HS-5 (cell line): ENCODE data around the gene FZD8.

Experiments
- DNase-seq: peaks from one replicate; pipeline ENCODE4 v3.0.0-alpha.2; 2012; ENCODE audit warnings: low read depth

Gene FZD8

DNA sequence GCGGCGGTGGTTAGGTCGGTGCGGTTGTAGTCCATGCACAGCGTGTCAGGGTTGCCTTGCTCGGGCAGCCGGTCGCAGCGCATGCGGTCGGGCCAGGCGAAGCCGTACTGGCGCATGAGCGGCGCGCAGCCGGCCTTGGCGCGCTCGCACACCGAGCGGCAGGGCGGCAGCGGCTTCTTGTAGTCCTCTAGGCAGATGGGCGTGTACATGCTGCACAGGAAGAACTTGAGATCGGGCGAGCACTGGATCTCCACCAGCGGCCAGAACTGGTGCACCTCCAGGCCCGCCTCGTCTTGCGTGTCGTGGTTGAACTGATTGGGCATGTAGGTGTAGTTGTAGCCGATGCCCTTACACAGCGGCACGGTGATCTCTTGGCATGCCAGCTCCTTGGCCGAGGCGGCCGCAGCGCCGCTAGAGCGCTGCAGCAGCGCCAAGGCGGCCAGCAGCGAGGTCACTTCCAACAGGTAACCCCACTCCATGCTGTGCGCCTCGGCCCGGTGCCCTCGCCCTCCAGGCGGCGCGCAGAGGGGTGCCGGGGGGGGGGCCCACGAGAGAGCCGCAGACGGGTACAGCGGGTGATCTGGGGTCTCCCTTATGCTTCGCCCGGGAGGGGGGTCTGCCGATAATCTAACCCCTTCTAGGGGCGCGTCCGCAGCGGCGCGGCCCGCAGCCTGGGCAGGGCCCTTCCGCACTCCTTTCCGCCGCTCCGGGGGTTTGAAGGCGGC is 983 bp downstream of the FZD8 start:
- DNase-seq, result no peak

DNA sequence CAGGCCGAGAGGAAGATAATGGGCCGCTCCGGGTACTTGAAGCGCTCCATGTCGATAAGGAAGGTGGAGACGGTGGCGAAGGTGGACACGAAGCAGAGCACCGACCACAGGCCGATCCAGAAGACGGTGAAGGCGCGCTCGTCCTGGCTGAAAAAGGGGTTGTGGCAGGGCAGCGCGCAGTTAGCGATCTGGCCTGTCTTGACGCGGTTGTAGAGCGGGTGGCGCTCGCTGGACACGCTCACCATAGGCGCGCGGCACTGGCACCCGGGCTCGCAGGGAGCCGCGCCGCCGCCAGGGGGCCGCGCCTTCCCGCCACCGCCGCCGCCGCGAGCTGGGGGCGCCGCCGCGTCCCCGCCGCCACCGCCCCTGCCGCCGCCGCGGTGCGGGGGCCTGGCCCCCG is 1.6 kb downstream of the FZD8 start:
- no peak for DNase-seq

DNA sequence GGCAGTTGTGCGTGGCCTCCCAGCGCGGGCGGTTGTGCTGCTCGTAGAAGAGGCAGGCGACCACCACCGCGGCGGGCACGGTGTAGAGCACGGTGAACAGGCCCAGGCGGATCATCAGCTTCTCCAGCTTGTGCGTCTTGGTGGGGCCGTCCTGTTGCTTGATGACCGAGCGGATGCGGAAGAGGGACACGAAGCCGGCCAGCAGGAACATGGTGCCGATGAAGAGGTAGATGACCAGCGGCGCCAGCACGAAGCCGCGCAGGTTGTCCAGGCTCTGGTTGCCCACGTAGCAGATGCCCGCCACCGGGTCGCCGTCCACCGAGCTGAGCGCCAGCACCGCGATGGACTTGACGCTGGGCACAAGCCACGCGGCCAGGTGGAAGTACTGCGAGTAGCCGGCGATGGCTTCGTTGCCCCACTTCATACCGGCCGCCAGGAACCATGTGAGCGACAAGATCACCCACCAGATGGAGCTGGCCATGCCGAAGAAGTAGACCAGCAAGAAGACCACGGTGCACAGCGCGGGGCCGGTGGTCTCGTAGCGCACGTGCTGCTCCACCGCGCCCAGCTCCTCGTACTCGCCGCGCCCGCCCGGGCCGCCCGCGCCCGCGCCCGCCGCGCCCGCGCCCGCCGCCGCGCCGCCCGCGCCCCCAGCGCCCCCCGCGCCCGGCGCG is 2.2 kb downstream of the FZD8 start:
- no peak for DNase-seq

DNA sequence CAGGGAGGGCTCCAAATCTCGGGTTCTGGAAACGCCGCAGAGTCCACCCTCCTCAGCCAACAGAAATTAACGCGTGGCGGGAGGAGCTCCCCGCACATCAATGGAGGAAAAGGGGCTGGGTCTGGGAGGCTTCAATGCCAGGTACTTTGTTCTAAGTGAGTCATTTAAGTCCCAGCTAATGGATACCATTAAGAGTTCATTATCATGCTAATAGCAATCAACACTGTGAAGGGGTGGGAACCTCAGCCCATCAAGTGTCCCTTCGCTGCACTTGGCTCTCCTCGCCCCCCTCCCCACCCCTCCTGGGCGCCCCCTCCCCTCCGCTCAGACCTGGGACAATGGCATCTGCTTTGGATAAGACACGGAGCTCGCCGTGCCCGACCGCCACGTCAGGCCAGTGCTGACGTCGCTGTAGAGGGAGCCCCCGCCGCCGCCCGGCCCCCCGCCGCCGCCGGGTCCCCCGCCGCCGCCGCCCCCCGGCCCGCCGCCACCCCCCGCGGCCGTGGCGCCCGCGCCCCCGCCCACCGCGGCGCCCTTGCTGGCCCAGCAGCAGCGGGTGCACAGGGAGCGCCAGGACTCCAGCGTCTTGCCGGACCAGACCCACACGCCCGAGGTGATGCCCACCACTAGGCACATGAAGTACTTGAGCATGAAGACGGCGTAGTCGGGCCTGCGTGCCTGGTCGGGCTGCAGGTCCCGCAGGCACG is 2.9 kb downstream of the FZD8 start:
- no peak for DNase-seq

DNA sequence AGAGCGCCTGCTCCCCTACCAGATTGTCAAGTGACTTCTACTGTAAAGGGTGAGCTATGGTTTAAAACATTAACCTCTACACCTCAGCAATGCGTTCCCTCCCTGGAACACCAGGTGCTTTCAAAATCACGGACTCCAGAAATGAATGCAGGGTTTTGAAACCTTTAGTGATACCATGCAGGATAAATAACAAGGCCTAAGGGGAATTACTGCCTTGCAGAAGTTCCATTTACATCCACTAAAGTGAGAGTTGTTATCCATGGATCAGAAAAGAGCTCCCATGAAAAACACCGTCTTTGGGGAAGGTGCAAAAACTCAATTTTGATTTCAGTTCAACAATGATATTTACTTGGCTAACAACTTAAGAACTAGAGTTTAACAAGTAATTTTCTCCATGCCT is 4.0 kb downstream of the FZD8 start:
- DNase-seq, result no peak

DNA sequence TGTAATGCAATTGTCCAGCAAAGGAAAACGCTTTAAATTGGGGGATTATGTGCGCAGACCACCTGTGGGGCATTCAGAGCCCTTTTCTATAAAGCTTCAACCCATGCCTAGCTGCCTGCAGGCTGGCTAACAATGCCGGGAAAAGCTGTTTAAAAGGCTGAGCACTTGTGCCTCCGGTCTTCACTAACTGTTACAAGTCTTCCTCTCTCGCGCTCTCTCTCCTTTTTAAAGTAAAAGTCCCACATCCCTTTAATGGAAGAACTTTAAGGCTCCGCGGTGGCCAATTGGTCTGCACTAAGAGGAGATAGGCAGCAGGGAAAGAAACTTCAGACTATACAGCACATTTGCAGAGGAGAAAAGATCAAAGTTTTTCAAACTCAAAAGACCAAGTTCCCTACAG is 4.6 kb downstream of the FZD8 start:
- no peak for DNase-seq

DNA sequence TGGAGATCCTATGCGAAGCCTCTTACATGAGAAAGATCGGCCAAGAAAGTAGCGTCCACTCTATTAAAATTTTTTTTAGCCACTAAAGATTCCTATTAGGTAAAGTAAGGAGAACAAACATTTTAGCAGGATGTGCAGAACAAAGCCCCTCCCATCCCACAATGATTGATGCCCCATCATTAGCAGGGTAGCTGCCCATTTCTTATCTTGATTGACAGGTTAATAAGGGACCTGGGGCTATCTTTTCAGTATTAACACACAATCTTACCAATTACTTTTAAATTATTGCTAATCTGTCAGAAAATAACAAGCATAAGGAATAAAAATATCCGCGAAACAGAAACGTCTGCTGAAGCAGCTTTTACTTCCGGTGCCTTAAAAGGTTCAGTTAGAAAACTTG is 5.1 kb downstream of the FZD8 start:
- no peak for DNase-seq

DNA sequence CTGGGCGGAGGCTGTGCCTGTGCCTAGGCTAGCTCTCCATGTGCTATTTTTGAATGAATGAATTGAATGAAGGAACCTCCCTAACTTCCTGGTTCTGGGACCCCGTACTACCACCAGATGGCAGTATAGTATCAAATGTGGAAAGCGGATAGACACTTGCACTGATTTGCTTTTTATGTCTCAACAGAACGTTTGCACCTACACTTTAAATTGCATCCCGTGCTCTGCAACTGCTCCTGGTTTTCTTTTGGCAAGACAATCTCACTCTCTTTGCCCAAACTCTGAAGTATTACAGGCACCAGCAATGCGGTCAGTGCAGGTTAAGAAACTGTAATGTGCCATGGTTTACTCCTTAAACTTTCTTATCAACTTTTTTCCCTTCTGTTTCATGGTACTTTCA is 6.5 kb downstream of the FZD8 start:
- no peak for DNase-seq

DNA sequence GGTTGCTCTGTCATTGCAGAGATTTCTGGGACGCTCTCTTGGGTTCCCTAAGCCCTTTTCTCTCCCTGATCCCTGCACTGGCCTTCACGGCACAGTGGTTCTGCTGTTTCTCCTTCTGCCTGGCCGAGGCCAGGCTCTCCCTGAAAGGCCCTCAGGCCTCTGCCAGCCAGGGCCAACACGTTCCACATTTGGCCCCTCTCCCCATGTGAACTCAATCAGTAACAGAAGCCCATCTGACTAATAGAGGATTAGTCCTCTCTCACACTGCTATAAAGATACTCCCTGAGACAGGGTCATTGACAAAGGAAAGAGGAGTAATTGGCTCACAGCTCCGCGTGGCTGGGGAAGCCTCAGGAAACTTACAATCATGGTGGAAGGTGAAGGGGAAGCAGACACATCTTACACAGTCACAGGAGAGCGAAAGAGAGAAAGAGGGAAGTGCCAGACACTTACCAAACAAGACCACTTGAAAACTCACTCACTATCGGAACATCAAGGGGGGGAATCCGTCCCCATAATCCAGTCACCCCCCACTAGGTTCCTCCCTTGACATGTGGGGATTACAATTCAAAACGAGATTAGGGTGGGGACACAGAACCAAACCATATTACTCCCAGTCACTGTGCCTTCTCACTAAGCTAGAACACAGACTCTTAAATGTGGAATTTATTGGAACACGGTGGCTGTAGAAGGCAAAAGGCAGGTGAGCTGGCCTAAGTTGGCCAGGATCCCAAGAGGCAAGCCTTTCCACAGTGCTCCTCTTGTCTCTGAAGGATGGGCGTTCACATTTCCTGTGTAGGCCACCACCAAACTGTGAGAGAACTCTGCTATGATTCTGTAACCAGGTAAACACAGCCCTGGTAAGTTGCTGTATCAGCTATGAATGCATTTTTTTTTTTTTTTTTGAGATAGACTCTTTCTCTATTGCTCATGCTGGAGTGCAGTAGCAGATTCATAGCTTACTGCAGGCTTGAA is 8.8 kb downstream of the FZD8 start:
- no peak for DNase-seq

DNA sequence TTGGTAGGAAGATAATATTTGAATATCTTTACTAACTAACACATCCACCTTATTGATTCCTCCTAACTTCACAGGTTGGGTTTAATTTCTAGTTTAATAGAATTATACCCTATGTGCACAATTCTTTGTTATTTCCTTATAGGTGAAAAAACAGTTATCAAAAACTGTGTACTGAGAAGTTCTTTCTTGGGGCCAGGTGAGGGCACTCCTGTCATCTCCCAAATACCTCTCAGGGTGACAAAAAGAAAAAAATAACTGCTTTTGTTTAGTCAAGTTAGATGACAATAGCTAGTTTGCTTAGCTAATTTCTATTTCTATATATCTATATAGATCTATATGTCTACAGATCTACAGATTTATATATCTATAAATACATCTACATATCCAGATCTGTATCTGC is 10.1 kb downstream of the FZD8 start:
- no peak for DNase-seq

DNA sequence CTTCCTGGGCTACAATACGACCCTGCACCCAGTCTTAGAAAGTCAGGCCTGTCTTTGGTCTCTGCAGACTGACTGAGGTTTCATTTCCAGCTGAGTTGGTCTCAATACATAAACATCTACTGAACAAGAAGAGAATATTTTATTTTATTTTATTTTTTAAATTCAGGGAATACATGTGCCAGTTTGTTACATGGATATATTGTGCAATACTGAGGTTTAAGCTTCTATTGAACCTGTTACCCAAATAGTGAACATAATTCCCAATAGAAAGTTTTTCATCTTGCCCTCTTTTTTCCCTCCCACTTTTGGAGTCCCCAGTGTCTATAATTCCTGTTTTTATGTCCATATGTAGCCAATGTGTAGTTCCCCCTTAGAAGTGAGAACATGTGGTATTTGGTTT is 10.7 kb downstream of the FZD8 start:
- no peak for DNase-seq

DNA sequence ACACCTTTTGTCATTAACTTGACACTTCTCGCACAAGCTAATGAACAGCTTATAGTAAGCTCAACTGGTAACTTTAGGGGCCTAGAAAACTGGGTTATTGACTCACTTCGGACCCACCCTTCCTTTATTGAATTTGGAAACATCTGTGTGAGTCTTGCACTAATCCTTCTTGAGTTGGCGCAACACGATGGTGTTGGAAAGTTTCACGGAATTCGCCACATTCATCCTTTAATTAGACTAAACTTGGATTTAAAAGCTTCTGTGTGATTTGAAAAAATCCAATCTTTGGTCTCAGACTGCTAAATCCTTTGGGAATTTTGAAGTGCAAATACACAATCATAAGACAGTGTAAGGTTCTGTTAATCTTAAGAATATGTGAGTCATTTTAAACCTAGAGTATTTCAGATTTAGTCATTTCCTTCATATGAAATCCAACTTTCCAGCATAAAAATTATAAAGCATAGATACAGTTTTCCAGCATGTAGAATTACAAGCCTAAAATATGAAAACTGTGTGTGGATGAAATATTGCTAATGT is 15.1 kb downstream of the FZD8 start:
- DNase-seq, result no peak

DNA sequence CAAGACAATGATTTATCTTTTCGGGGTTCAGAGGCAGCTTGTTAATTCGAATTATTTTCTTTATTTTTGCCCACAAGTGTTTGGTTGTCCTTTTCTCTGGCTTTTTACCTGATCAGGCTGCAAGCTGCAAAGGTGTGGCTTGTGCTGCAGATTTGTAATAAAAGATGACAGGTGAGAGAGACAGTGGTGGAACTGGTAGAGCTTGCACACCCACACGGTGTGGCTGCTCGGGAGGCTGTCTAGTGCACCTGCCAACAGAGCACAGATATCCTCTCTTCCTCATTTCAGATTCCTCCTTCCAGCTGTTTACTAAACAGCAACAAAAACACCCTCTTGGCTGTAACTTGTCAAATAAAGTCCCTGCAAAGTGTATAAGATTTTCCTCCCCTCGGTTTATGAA is 27.8 kb downstream of the FZD8 start:
- DNase-seq, result no peak

DNA sequence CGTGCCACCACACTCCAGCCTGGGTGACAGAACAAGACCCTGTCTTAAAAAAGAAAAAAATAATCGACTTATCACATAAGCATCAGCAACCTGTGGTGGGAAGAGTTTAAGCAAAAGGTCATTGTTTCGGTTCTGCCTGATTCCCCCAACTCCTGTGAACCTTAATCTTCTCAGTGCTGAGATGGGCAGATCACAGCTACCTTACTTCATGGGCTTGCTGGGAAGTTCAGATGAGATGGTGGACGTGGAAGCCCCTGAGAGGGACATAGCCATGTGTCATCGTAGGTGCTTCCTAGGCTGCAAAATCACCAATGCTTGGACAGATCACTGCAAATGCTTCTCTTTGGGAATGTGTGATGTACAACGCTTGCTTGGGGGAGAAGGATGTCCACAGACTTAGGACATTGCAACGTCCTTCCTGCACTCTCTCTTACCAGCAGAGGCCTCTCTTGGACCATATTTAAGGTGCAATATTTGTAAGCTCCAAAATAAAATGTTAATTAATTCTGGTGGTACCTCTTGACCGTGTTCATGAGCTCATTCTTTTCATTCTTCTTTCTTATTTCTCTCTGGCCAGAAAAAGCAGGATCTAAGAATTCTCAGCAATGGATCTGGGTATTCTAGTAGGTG is 28.4 kb downstream of the FZD8 start:
- no peak for DNase-seq

DNA sequence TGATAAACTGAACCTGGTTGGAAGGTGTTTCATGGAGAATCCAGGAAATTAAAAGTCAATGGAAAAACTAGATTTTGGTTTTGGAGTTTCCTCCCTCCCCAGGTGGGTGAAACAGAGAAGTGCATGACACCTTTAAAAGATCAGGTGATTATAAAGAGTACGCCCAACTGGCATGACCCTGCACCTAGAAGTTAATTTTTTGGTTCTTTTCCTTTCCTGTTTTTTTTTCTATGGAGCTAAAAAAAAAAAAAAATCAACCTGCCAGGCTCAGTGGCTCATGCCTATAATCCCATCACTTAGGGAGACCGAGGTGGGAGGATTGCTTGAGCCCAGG is 29.0 kb downstream of the FZD8 start:
- DNase-seq, result no peak

DNA sequence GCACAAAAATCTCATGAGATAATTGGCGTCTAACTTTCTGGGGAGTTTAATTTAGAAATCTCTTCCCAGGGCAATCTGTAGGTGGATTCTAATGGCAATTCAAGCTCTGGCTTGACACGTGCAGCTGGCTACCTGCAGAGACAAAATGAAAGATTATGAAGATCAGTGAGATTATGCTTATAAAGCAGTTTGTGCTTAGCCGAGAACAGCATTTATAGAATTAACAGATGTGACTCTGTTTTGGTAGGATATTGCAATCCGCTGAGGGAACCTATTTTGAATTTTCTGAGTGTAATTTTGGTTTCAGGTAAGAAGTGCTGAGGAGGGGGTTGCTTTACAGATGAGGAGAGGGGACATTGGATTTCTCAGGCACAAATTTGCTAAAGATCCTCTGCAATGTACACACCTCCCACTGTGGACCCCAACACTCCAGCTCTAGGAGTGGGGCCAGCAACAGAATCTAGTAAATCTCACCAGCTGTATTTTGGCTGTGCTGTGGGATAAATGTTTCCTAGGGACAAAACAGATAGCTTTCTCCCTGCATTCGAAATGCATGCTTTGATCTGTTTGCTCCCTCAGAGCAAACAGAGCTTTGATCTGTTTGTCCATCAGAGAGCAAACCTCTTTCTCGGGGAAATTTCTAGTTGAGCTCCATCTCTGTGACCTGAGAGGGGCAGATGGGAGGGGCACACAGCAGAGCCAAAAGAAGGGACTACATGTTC is 29.6 kb downstream of the FZD8 start:
- DNase-seq, result no peak

DNA sequence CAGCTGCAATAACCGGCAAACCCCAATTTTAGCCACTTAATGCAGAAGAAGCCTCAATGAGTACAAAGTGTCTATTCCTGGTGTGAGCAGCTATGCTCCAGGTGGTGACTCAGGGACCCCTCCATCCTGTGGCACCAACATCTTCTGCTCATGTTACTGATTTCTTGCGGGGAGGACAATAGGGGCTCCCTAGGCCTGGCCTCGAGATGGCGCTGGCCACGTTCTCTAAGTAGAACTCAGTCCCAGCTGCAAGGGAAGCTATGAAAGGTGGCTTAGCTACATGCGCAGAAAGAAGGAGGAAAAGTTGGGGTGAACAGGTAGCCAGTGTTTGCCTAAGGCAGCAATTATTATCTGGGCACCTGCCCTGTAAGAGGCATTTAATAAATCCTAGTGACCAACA is 30.3 kb downstream of the FZD8 start:
- no peak for DNase-seq

DNA sequence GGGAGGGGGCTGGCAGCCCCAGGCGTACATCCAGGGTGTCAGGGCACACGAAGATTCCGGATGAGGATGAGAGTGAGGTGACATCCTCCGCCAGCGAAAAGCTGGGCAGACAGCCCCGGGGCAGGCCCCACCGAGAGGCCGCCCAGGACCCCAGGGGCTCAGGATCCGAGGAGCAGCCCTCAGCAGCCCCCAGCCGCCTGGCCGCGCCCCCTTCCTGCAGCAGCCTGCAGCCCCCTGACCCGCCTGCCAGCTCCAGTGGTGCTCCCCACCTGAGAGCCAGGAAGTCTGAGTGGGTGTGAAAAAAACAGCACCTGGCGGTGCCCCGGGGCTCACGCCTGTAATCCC is 33.8 kb downstream of the FZD8 start:
- no peak for DNase-seq

DNA sequence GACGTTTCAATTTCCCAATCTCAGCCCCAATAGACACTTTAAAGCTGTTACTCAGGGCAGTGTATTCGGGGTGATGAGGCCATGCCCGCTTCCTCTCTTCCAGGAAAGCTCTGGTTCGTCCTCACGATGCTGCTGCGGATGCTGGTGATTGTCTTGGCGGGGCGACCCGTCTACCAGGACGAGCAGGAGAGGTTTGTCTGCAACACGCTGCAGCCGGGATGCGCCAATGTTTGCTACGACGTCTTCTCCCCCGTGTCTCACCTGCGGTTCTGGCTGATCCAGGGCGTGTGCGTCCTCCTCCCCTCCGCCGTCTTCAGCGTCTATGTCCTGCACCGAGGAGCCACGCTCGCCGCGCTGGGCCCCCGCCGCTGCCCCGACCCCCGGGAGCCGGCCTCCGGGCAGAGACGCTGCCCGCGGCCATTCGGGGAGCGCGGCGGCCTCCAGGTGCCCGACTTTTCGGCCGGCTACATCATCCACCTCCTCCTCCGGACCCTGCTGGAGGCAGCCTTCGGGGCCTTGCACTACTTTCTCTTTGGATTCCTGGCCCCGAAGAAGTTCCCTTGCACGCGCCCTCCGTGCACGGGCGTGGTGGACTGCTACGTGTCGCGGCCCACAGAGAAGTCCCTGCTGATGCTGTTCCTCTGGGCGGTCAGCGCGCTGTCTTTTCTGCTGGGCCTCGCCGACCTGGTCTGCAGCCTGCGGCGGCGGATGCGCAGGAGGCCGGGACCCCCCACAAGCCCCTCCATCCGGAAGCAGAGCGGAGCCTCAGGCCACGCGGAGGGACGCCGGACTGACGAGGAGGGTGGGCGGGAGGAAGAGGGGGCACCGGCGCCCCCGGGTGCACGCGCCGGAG is 34.4 kb downstream of the FZD8 start:
- no peak for DNase-seq

DNA sequence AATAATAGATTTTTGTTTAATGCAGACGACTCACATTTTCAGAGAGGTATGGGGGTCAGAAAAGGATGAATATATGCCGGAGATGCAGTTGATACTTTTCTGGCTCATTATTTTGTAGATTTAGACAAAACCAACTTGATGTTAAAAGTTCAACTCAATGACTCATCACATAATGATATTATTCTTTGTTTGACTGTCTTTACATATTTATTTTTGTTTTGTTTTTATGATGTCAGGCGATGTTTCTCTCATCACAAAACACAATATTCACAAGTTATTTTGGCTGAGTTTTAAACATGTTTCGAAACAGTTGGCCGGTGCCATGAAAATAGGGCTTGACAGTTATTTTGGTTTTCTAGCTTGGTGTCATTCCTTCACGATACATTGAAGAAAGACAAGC is 35.7 kb downstream of the FZD8 start:
- DNase-seq, result no peak
